GM12801 (cell line): ENCODE measurements around the gene TMPRSS13.

Experiments
- CTCF ChIP-seq: IDR thresholded peaks from one replicate; pipeline ENCODE4 v1.5.1; 2011; ENCODE audit warnings: control low read depth; ENCODE audit not compliant: insufficient read length; ENCODE audit errors: extremely low read depth

Gene TMPRSS13

DNA sequence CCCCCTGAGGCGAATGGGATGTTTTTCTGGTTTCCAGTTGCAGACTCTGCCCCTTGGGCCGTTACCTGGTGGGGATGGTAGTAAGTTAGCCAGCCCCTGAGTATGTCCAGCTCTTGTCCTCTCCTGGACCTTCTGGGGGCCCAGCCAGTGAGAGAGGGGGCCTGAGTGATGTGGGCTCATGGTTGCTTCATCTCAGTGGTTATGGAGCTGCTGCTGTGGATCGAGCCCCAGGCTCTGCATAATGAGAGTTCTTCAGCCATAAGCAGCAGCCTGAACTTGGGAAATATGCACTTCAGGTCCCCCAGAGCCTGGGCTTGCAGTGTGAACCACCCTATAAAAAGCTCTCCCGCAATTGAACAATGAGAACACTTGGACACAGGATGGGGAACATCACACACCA, 5.9 kb downstream of the TMPRSS13 start:
- no peak for TF ChIP-seq CTCF

DNA sequence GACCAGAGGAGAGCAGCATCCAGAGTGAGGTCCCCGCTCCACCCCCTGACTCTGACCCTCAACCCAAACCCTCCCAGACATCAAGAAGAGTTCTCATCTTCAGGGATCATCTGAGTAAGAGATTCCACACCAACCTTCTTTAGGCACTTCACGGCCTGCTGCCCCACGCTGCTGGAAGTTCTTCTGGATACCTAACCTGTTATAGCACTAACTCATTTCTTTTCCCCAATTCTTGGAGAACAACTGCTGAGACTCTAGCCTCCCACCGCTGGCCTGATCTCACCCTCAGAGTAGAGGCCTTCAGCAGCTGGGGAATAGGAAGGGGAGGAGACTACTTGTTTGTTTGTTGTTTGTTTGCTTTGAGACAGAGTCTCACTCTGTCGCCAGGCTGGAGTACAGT, 7.3 kb downstream of the TMPRSS13 start:
- TF ChIP-seq CTCF = no peak

- no peak for TF ChIP-seq CTCF
Measured at GRCh38 chr11:117921456-117921855, 7.7 kb downstream of the TMPRSS13 start.

- TF ChIP-seq CTCF = no peak
Measured at GRCh38 chr11:117919781-117920221, 9.4 kb downstream of the TMPRSS13 start.

GRCh38 chr11:117919341-117919740, 9.9 kb downstream of the TMPRSS13 start:
- no peak for TF ChIP-seq CTCF

DNA sequence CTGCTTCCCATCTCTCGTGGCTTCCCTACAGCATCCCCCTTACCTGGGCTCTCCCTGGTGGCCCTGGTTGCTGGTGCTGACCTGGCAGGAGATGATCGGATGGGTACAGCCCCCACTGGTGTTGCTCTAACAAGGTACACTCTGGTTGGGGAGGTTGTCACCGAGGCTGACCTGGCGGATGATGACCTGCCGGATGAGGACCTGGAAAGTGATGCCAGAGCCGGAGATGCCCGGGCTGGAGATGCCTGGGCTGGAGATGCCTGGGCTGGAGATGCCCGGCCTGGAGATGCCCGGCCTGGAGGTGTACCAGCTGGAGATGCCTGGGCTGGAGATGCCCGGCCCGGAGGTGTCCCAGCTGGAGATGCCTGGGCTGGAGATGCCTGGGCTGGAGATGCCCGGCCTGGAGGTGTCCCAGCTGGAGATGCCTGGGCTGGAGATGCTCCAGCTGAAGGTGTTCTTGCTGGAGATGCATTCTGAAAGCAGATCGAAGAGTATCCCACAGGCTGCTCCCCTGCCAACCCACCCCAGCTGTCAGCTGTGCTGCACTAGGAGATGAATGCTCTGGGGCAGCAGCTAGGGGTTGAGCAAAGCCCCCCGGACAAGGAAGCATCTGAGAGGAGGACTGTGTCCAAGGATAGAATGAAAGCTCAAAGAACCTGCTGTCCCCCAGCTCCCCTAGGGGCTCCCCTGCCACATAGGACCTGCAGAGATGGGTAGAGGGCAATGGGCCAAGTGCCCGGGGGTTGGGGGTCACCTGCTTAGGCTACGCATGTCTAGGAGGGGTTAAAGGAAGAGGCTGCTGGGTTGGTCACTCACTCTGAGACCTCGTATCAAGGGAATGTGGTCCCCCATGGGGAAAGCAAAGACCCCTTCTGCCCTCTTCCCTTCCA, 10.6 kb downstream of the TMPRSS13 start:
- no peak for TF ChIP-seq CTCF

- TF ChIP-seq CTCF = no peak
Measured at GRCh38 chr11:117917591-117918151, 11.5 kb downstream of the TMPRSS13 start.
